TTC549 (cell line): Measurements from ENCODE around the gene YIPF4.
"Not testable (repeated sequence)": the region's sequence is repeated elsewhere in the genome, so short reads cannot be mapped to it uniquely, and the experiment has no call there.

Experiments used
- FAIRE-seq: peaks from 2 replicates; lab custom pipeline; 2012; peaks lifted over from hg19 to GRCh38; lab: Jason Lieb, UNC

The YIPF4 gene

DNA sequence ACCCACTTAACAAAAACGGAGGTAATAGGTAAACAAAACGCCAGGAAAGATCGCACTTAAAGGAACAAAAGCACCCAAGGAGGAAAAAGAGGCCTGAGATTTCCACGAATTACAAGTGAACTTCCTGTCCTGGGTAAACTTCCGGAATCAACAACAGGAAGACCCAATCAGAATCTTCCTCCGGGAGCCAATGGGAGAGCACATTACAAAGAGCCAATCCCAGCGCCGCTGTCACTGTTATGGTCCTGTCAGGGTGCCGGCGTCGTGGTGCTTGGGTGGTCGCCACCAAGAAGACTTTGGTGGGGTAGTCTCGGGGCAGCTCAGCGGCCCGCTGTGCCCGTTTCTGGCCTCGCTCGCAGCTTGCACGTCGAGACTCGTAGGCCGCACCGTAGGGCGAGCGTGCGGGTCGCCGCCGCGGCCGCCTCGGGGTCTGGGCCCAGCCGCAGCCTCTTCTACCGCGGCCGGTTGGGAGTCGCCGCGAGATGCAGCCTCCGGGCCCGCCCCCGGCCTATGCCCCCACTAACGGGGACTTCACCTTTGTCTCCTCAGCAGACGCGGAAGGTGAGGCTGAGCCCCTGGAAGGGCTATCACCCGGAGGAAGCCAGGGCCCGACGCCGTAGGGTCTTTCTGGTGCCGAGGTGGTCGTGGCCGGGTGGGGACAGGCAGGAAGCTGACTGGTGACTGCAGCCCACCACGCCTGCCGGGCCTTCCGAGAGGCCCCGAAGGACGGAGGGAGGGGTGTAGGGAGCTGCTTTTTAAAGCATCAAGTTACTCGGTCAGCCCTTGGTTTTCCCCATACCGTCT lies at the start of gene YIPF4:
Gene YIPF4, plus strand, starts transcription at position 231 of the 804 bp plus-strand sequence. Its CDS starts 252 bp downstream, at position 483.
- FAIRE-seq: peak; percentile 90

- FAIRE-seq: no peak
Observed at GRCh38 chr2:32228181-32228580, 49.5 kb upstream of the YIPF4 start.

- FAIRE-seq: no peak
Observed at GRCh38 chr2:32229635-32230034, 48.1 kb upstream of the YIPF4 start.

- FAIRE-seq: no peak
Observed at GRCh38 chr2:32231959-32232358, 45.7 kb upstream of the YIPF4 start.

DNA sequence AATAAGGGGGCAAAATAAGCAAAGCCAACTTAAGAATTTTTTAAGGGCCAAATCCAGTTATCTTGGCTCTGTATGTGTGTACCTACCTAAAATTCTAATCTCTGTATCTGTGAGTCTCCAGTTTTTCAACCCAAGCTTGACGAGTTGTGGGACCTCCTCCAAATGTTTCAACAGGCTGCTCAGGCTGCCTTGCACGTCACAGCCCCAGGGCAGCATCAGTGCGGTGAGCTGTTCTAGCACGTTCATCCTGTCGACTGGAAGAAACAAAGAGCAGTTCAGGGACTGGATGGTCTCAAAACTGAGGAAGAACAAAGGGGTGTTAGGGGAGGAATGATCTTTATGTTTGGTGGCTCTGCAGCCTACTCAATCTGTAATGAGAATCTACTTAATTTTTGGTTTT lies 42.4 kb upstream of the YIPF4 start:
- FAIRE-seq: no peak

DNA sequence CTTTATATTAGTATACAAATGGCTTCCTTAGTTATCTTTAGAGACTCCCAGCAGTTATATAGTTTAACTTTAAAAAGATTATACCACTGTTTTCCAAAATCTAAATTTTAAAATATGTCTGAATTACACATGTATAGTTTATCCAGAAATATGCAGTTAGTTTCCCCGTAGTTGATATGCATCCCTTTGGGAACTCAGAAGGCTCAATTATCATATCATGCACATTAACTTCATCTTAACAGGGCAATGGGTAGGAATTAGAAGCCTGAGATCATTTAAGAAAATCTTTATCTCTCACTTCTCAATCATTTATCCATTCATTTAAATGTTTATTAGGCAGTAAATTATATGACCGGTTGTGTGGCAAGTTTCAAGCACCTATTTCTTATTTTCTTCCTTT lies 40.2 kb upstream of the YIPF4 start:
- FAIRE-seq: no peak

DNA sequence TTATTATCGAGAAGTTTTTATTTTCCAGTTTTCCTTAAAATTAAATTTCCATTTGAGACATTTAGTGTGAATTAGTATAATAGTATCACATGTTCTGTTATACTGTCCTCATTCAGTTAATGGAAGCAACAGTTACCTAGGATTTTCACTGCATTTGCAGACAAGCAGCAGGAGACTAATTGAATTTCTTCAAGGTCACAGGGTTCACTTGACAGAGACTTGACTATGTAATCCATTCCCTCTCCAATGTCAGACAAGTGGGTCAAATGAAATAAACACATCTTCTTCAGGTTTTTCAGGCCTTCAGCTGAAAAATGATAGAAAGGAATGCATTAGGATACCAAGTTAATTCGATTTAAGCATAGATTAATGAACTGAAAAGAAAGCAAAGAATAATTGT lies 39.7 kb upstream of the YIPF4 start:
- no peak for FAIRE-seq

DNA sequence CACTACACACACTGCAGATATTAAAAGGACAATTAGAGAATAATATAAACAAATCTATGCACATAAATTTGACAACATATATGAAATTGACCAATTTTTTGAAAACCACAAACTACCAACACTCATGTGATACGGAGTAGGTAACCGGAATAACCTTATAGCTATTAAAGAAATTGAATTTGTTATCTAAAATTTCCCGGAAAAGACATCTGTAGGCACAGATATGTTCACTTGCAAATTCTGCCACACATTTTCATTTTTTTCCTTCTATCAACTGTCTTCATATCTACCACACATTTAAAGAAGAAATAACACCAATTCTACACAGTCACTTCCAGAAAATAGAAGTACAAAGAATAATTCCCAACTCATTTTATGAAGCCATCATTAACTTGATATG lies 35.4 kb upstream of the YIPF4 start:
- FAIRE-seq: no peak

GRCh38 chr2:32246911-32247310 lies 30.8 kb upstream of the YIPF4 start:
- no peak for FAIRE-seq

GRCh38 chr2:32248299-32248698 lies 29.4 kb upstream of the YIPF4 start:
- FAIRE-seq: no peak

GRCh38 chr2:32249731-32250236 lies 27.9 kb upstream of the YIPF4 start:
- no peak for FAIRE-seq

GRCh38 chr2:32250290-32250689 lies 27.4 kb upstream of the YIPF4 start:
- FAIRE-seq: no peak

GRCh38 chr2:32258242-32258641 lies 19.5 kb upstream of the YIPF4 start:
- FAIRE-seq: no peak

DNA sequence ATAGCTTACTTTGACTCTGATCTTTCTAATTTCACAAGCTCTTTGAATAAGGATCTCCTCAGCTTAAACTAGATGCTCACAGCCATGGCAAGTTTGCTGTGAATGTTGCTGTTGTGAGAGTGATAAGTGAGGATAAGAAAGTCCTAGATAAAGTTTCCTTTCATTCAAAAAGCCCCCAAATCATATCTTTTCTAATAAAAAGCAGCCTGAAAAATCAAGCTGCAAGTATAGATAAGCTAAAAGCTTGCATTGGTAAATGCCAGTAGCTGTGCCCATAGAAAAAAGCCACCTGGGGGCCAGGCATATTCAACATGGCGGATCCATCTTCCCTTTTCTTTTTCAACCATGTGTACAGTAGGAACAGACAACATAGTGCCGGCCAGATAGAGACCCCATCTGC lies 17.3 kb upstream of the YIPF4 start:
- FAIRE-seq: no peak

- FAIRE-seq: no peak
Observed at GRCh38 chr2:32262105-32262504, 15.6 kb upstream of the YIPF4 start.

DNA sequence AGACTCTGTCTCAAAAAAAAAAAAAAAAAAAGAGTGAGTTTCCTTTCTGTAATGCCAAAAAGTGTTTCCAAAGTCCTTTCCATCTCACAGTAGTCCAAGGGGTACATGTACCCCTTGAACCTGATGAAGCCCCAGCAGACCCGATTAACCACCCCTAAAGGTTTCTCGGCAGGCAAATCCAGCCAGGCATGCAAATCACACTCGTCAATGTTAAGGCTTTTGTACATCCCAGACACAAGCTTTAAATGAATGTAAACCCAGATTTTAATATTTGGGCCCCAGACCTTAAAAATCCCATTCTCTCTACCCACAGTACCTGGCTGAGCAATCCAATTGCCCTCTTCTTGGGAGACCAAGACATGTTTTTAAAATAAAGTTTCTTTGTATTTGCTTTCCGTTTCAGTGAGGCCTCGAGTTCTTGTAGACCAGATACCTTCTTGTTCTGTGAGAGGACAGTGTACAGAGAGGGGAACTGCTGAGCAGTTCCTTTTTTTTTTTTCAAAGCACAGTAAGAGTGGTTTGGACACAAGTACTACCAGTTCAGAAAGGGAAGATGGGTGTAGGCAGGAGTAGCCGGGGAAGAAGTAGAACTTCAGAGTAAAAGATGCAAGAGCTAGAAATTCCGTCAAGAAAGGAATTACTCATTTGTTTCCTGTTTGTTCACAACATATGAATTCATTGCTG lies 13.1 kb upstream of the YIPF4 start, which contains the start of gene NLRC4:
Gene NLRC4, minus strand, starts transcription at position 465 of the 684 bp plus-strand sequence. CDS start 8,111 bp downstream, outside the sequence.
- FAIRE-seq: no peak

- FAIRE-seq: no peak
Observed at GRCh38 chr2:32271063-32271462, 6.6 kb upstream of the YIPF4 start.

DNA sequence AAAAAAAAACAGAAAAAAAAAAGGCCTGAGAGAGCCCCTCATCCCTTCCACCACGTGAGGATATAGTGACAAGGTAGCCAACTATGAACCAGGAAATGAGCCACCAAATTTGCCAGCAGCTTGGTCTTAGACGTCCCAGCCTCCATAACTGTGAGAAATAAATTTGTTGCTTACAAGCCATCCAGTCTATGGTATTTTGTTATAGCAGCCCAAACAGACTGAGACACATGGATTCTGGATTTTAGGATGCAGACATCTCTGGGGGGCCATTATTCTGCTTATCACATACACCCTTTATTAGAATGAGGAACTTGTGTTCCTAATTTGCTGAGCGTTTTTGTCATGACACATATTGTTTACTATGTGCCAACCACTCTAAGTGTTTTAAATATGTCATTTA lies 5.4 kb upstream of the YIPF4 start:
- FAIRE-seq: no peak

GRCh38 chr2:32274289-32274688 lies 3.4 kb upstream of the YIPF4 start:
- no peak for FAIRE-seq

GRCh38 chr2:32275790-32276189 lies 1.9 kb upstream of the YIPF4 start:
- FAIRE-seq: not testable (repeated sequence)

DNA sequence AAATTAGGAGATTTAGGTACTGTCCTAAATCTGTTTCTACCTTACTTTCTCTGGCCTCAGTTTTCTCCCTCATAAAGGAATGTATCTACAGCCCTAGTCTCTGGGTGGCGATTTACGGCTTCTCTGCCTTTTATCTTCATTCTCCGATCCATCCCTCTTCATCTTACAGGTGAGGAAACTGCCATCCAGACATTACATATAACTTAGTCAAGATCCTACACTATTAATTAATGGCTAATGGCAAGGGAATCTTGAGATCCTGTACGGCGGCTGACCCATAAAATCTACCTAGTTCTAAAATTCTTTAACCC lies 386 bp upstream of the YIPF4 start:
- no peak for FAIRE-seq

GRCh38 chr2:32278478-32278853 lies 762 bp downstream of the YIPF4 start:
- no peak for FAIRE-seq

DNA sequence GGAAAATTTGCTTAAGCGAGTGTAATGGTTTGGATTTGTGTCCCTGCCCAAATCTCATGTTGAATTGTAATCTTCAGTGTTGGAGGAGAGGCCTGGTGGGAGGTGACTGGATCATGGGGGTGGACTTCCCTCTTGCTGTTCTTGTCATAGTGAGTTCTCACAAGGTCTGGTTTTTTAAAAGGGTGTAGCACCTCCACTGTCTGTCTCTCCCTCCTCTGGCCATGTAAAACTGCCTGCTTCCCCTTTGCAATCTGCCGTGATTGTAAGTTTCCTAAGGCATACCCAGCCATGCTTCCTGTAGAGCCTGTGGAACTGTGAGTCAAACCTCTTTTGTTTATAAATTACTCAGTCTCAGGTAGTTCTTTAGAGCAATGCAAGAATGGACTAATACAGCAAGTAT lies 6.6 kb downstream of the YIPF4 start:
- FAIRE-seq: no peak
